GM12873 (cell line): Measurements from ENCODE around the gene FDXACB1.

Source experiments
- CTCF ChIP-seq: IDR thresholded peaks from 2 replicates; pipeline ENCODE4 v1.5.1; 2012; ENCODE audit warnings: low read depth, mild to moderate bottlenecking, moderate library complexity, low read length, control low read depth; ENCODE audit not compliant: insufficient read depth; ENCODE audit errors: missing control alignments

The FDXACB1 gene

GRCh38 chr11:111906680-111907079 lies 27.7 kb upstream of the FDXACB1 start:
- no peak for TF ChIP-seq CTCF

- TF ChIP-seq CTCF: no peak
Observed at GRCh38 chr11:111905411-111905810, 26.4 kb upstream of the FDXACB1 start.

- no peak for TF ChIP-seq CTCF
Observed at GRCh38 chr11:111886844-111887243, 7.9 kb upstream of the FDXACB1 start.

GRCh38 chr11:111886032-111886431 lies 7.1 kb upstream of the FDXACB1 start:
- TF ChIP-seq CTCF: no peak

- TF ChIP-seq CTCF: no peak
Observed at GRCh38 chr11:111882202-111882601, 3.2 kb upstream of the FDXACB1 start.

- no peak for TF ChIP-seq CTCF
Observed at GRCh38 chr11:111879637-111879960, 634 bp upstream of the FDXACB1 start.

GRCh38 chr11:111878385-111878848 lies 548 bp downstream of the FDXACB1 start:
- TF ChIP-seq CTCF: no peak
